Measurements from ENCODE around the gene EIF4G3. TPM values are rescaled to one million over a fixed set of nuclear protein-coding genes. Genes with fewer than 3 reads are reported as not detected.

Gene EIF4G3
- total and polyA plus RNA-seq, 10 of the 15 experiments (the other 5 are each of a cell fraction or from before 2014, with no cell fraction given) = 7.4 to 45.1 (median 29.1) TPM

DNA sequence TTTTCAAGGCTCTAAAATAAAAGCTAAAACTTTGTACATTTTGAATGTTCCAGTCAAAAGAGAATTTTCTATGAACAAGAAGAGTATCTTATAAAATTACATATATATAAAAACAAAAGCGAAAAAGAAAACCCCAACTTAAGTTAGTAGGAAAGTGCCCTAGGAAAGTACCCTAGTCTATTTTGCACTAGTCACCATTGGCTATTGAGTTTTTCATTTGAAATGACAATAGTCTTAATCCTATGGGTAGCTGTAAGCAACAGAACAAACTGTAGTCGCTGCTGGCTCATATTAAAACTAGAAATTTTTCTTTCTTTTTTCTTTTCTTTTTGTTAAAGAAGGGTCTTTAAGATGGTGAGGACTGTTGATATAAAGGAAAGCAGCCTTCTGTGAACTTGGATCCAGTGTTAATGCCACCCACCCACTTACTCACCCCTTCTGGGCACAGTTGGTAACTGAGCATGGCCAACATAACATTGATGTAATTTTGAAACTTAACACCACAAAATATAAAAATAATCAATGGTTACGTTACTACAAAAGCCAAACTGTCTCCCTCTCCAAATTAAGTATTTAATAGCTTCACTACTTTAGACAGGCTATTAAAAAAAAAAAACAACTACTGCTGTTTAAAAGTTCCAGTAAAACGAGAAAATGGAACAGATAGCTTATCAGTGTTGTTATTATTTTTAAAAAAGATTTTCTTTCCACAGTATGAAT, 177.0 kb downstream of the EIF4G3 start:
- in situ Hi-C loops (cut with MboI) = no loop called here
- ChIA-PET SMC1A (ENCODE audit: uncharacterized antibody, unreplicated experiment) (interaction anchor here (0.6 to 2.0 kb wide), 12 partner anchors 8 to 184 kb away, joined by 3 to 9 read pairs (median 3); no protein-coding TSS in a partner anchor), POLR2A (interaction anchor here (0.7 to 0.9 kb wide), 2 partner anchors 38 to 129 kb away, joined by 3 to 6 read pairs; no protein-coding TSS in a partner anchor), RAD21 (ENCODE audit: unreplicated experiment) (interaction anchor here (0.7 to 2.1 kb wide), 4 partner anchors 8 to 23 kb away, joined by 3 to 8 read pairs (median 4); no protein-coding TSS in a partner anchor), CTCF (interaction anchor here (0.7 to 3.4 kb wide), 9 partner anchors 10 to 195 kb away, joined by 3 to 13 read pairs (median 5); no protein-coding TSS in a partner anchor)
- Histone ChIP-seq H4K20me1 (ENCODE audit: control insufficient read depth, insufficient read depth) (no peaks in the 10 kb centered on the region), H3K9me3 (replicated peaks; ENCODE audit: control insufficient read depth, insufficient read depth, low read length) (no peaks in the 10 kb centered on the region), H3K36me3 (ENCODE audit: control insufficient read depth in 2 of 2, insufficient read depth in 2 of 2, low read length in 1 of 2) (peaks cover 0 to 3% of the 10 kb centered on the region in 2 experiments; a peak in 1 of 4 replicates), H2AFZ (ENCODE audit: control insufficient read depth, low read depth, low read length) (no peak overlapping the region), H3K27ac (ENCODE audit: control insufficient read depth, insufficient read depth) (peak overlapping the region; percentile 21; the same call in 1 of the 2 replicates), H3K79me2 (ENCODE audit: control insufficient read depth, insufficient read depth, low read length) (no peaks in the 10 kb centered on the region; the same call in 1 of the 2 replicates), H3K4me1 (ENCODE audit: control insufficient read depth, insufficient read depth, low read length) (peaks cover 12% of the 10 kb centered on the region), H3K4me3 (no peak overlapping the region), H3K27me3 (replicated peaks in 1 of 2; ENCODE audit: control insufficient read depth in 2 of 2, insufficient read depth in 2 of 2, low read length in 1 of 2) (no peaks in the 10 kb centered on the region), H3K9ac (ENCODE audit: control insufficient read depth, insufficient read depth, low read length) (no peak overlapping the region), H3K4me2 (ENCODE audit: control insufficient read depth, insufficient read depth) (peak overlapping the region; percentile 28)
- BruUV-seq (replicated peaks) = no TSS peak
- TF ChIP-seq RELB (IDR thresholded peaks at IDR 0.05; ENCODE audit: low read depth) (0 out of 2 replicates have a peak, but pooled peaks have one; percentile 15), JUNB (IDR thresholded peaks at IDR 0.05) (peak; percentile 15; the same call in 1 of the 2 replicates), POU2F2 (IDR thresholded peaks at IDR 0.05; ENCODE audit: borderline replicate concordance, low read depth, low read length) (no peak)
- TF ChIP-seq, protein P1, sequence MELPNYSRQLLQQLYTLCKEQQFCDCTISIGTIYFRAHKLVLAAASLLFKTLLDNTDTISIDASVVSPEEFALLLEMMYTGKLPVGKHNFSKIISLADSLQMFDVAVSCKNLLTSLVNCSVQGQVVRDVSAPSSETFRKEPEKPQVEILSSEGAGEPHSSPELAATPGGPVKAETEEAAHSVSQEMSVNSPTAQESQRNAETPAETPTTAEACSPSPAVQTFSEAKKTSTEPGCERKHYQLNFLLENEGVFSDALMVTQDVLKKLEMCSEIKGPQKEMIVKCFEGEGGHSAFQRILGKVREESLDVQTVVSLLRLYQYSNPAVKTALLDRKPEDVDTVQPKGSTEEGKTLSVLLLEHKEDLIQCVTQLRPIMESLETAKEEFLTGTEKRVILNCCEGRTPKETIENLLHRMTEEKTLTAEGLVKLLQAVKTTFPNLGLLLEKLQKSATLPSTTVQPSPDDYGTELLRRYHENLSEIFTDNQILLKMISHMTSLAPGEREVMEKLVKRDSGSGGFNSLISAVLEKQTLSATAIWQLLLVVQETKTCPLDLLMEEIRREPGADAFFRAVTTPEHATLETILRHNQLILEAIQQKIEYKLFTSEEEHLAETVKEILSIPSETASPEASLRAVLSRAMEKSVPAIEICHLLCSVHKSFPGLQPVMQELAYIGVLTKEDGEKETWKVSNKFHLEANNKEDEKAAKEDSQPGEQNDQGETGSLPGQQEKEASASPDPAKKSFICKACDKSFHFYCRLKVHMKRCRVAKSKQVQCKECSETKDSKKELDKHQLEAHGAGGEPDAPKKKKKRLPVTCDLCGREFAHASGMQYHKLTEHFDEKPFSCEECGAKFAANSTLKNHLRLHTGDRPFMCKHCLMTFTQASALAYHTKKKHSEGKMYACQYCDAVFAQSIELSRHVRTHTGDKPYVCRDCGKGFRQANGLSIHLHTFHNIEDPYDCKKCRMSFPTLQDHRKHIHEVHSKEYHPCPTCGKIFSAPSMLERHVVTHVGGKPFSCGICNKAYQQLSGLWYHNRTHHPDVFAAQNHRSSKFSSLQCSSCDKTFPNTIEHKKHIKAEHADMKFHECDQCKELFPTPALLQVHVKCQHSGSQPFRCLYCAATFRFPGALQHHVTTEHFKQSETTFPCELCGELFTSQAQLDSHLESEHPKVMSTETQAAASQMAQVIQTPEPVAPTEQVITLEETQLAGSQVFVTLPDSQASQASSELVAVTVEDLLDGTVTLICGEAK (IDR thresholded peaks at IDR 0.05; ENCODE audit: borderline replicate concordance) = no peak
- 85% methylated on average over 4 of the region's 4 CpGs for WGBS (ENCODE audit: insufficient coverage, insufficient replicate concordance, low lambda C conversion rate, missing lambda C conversion rate)
- intact Hi-C loops (cut with micrococcal nuclease; ENCODE audit: unreplicated experiment) = loop anchor here (10.0 kb wide), 1 partner anchor 175 kb away; the partner anchor contains the start of gene EIF4G3
- FAIRE-seq (no peak), DNase-seq (ENCODE audit: low read depth, low spot score) (no peak), ATAC-seq (peak; percentile 70)

Data from GM12878 (cell line).